ENCODE results near the gene SKOR1. TPM values are rescaled to one million over a fixed set of nuclear protein-coding genes. Genes with fewer than 3 reads are reported as not detected.

SKOR1 gene
- total RNA-seq, 1 experiment from 2014 or later: 0.05 TPM

GRCh38 chr15:67794832-67795574, 30.3 kb upstream of the SKOR1 start:
- DNase-seq (ENCODE audit: extremely low read depth, low read depth): no peak

- DNase-seq (ENCODE audit: extremely low read depth, low read depth): no peak
Measured at GRCh38 chr15:67796196-67797127, 28.8 kb upstream of the SKOR1 start.

GRCh38 chr15:67799801-67800205, 25.5 kb upstream of the SKOR1 start:
- no peak for DNase-seq (ENCODE audit: extremely low read depth, low read depth)

GRCh38 chr15:67801142-67801541, 24.2 kb upstream of the SKOR1 start:
- DNase-seq (ENCODE audit: extremely low read depth, low read depth): no peak

GRCh38 chr15:67801926-67802914, 23.1 kb upstream of the SKOR1 start:
- DNase-seq (ENCODE audit: extremely low read depth, low read depth): no peak

GRCh38 chr15:67803299-67803698, 22.0 kb upstream of the SKOR1 start:
- DNase-seq (ENCODE audit: extremely low read depth, low read depth): no peak

- DNase-seq (ENCODE audit: extremely low read depth, low read depth): no peak
Measured at GRCh38 chr15:67803996-67804843, 21.1 kb upstream of the SKOR1 start.

GRCh38 chr15:67805008-67805665, 20.2 kb upstream of the SKOR1 start:
- no peak for DNase-seq (ENCODE audit: extremely low read depth, low read depth)

GRCh38 chr15:67805666-67806516, 19.4 kb upstream of the SKOR1 start:
- DNase-seq (ENCODE audit: extremely low read depth, low read depth): no peak

- no peak for DNase-seq (ENCODE audit: extremely low read depth, low read depth)
Measured at GRCh38 chr15:67806536-67806935, 18.8 kb upstream of the SKOR1 start.

- DNase-seq (ENCODE audit: extremely low read depth, low read depth): no peak
Measured at GRCh38 chr15:67807141-67807540, 18.2 kb upstream of the SKOR1 start.

GRCh38 chr15:67807836-67808235, 17.5 kb upstream of the SKOR1 start:
- no peak for DNase-seq (ENCODE audit: extremely low read depth, low read depth)

- DNase-seq (ENCODE audit: extremely low read depth, low read depth): no peak
Measured at GRCh38 chr15:67808821-67809220, 16.5 kb upstream of the SKOR1 start.

GRCh38 chr15:67809441-67809840, 15.9 kb upstream of the SKOR1 start:
- no peak for DNase-seq (ENCODE audit: extremely low read depth, low read depth)

GRCh38 chr15:67809866-67810265, 15.4 kb upstream of the SKOR1 start:
- DNase-seq (ENCODE audit: extremely low read depth, low read depth): no peak

- DNase-seq (ENCODE audit: extremely low read depth, low read depth): no peak
Measured at GRCh38 chr15:67812241-67812644, 13.1 kb upstream of the SKOR1 start.

GRCh38 chr15:67813104-67813634, 12.1 kb upstream of the SKOR1 start:
- no peak for DNase-seq (ENCODE audit: extremely low read depth, low read depth)

- no peak for DNase-seq (ENCODE audit: extremely low read depth, low read depth)
Measured at GRCh38 chr15:67815036-67815592, 10.2 kb upstream of the SKOR1 start.
